RWPE2 (cell line): ENCODE data around the gene LGALS14.

ENCODE experiments used
- ATAC-seq: fragments of 200-7000 bp; cut with Tn5 transposase; 3 replicates; pipeline ENCODE4 v1.9.1; 2021; ENCODE audit warnings: low read depth
- DNase-seq: peaks from one replicate; pipeline ENCODE4 v3.0.0-alpha.2; 2020; ENCODE audit warnings: low spot score
- H3K27ac ChIP-seq: fragments of 450-650 bp; 2 replicates; pipeline ENCODE4 v1.5.1; 2017; ENCODE audit warnings: mild to moderate bottlenecking; ENCODE audit not compliant: poor library complexity, severe bottlenecking
- H3K27me3 ChIP-seq: fragments of 250-450 bp; sonication (Bioruptor Pico); 2 replicates; pipeline ENCODE4 v1.5.1; 2021; ENCODE audit warnings: mild to moderate bottlenecking, moderate library complexity; ENCODE audit not compliant: insufficient read depth, poor library complexity, severe bottlenecking
- H3K36me3 ChIP-seq: fragments of 250-450 bp; sonication (Bioruptor Pico); 2 replicates; pipeline ENCODE4 v1.5.1; 2020; ENCODE audit warnings: low read depth, mild to moderate bottlenecking, moderate library complexity
- H3K4me1 ChIP-seq: fragments of 250-450 bp; sonication (Bioruptor Pico); 2 replicates; pipeline ENCODE4 v1.5.1; 2021; ENCODE audit warnings: mild to moderate bottlenecking, moderate library complexity; ENCODE audit not compliant: insufficient read depth, poor library complexity, severe bottlenecking
- H3K4me3 ChIP-seq: fragments of 250-450 bp; sonication (Bioruptor Pico); 2 replicates; pipeline ENCODE4 v1.5.1; 2021; ENCODE audit warnings: mild to moderate bottlenecking, moderate library complexity; ENCODE audit not compliant: severe bottlenecking
- H3K9me3 ChIP-seq: fragments of 250-450 bp; sonication (Bioruptor Pico); 2 replicates; pipeline ENCODE4 v1.5.1; 2021; ENCODE audit warnings: mild to moderate bottlenecking, moderate library complexity; ENCODE audit not compliant: severe bottlenecking
- TF ChIP-seq, protein P1 (sequence below): fragments of 450-650 bp; IDR thresholded peaks from one replicate; pipeline ENCODE4 v1.5.1; 2017; ENCODE audit warnings: mild to moderate bottlenecking, moderate library complexity; ENCODE audit not compliant: poor library complexity, severe bottlenecking

Gene LGALS14

DNA sequence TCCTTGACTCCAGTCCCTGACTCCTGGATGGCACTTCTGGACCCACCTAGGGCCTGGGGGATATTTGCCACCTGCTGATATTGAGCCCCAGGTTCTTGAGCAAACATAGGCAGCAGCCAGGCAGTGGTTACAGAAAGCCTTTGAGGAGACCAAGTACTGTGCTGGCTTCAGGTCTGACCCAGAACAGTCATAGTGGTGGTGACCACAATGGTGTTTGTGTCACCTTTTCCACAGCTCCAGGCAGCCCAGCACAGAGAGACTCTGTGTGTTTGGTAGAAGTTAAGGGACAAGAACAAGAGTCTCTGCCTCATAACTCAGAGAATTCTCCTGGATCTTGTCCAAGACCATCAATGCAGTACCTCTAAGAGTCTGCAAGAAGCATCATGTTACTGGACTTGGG, 48.1 kb downstream of the LGALS14 start:
- DNase-seq (no peak), ATAC-seq (no peak)
- Histone ChIP-seq H3K27ac (no peak overlapping the region), H3K4me1 (no peaks in the 10 kb centered on the region), H3K36me3 (no peaks in the 10 kb centered on the region), H3K4me3 (no peak overlapping the region), H3K27me3 (peaks cover 44% of the 10 kb centered on the region), H3K9me3 (no peaks in the 10 kb centered on the region)
- TF ChIP-seq, protein P1, sequence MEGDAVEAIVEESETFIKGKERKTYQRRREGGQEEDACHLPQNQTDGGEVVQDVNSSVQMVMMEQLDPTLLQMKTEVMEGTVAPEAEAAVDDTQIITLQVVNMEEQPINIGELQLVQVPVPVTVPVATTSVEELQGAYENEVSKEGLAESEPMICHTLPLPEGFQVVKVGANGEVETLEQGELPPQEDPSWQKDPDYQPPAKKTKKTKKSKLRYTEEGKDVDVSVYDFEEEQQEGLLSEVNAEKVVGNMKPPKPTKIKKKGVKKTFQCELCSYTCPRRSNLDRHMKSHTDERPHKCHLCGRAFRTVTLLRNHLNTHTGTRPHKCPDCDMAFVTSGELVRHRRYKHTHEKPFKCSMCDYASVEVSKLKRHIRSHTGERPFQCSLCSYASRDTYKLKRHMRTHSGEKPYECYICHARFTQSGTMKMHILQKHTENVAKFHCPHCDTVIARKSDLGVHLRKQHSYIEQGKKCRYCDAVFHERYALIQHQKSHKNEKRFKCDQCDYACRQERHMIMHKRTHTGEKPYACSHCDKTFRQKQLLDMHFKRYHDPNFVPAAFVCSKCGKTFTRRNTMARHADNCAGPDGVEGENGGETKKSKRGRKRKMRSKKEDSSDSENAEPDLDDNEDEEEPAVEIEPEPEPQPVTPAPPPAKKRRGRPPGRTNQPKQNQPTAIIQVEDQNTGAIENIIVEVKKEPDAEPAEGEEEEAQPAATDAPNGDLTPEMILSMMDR: no peak

DNA sequence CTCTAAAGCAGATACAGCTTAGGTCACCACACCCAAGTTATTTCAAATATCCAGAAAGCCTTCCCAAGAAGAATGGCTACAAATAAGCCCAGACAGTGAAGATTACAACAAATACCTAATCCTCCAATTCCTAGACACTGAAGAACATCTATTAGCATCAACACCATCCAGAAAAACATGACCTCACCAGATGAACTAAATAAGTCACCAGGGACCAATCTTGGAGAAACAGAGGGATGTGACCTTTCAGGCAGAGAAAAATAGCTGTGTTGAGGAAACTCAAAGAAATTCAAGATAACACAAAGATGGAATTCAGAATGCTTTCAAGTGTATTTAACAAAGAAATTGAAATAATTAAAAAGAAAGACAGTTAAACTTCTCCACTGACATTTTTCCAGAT, 48.5 kb downstream of the LGALS14 start:
- H3K27ac ChIP-seq: no peak overlapping the region
- ATAC-seq (no peak), DNase-seq (no peak)
- H3K27me3 ChIP-seq: peaks cover 44% of the 10 kb centered on the region
- H3K4me3 ChIP-seq: no peak overlapping the region
- no peaks in the 10 kb centered on the region for H3K36me3 ChIP-seq
- TF ChIP-seq, protein P1: no peak
- H3K9me3 ChIP-seq: no peaks in the 10 kb centered on the region
- no peaks in the 10 kb centered on the region for H3K4me1 ChIP-seq

DNA sequence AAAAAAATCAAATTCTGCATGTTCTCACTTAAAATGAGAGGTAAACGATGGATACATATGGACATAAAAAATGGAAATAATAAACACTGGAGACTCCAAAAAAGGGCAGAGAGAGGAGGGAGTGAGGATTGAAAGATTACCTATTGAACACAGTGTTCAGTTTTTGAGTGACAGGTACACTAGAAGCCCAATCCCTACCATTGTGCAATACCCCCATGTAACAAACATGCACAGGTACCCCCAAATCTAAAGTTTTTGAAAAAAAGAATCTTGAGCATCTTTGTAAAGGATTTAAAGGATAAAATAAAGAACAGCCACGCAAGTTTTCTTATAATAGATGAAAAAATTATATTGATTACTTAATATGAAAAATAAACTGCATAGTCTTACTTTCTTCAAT, 50.3 kb downstream of the LGALS14 start:
- Histone ChIP-seq H3K9me3 (no peaks in the 10 kb centered on the region), H3K4me3 (no peak overlapping the region), H3K4me1 (no peaks in the 10 kb centered on the region), H3K27me3 (peaks cover 40% of the 10 kb centered on the region), H3K36me3 (no peaks in the 10 kb centered on the region), H3K27ac (no peak overlapping the region)
- TF ChIP-seq, protein P1: no peak
- DNase-seq (no peak), ATAC-seq (no peak)

DNA sequence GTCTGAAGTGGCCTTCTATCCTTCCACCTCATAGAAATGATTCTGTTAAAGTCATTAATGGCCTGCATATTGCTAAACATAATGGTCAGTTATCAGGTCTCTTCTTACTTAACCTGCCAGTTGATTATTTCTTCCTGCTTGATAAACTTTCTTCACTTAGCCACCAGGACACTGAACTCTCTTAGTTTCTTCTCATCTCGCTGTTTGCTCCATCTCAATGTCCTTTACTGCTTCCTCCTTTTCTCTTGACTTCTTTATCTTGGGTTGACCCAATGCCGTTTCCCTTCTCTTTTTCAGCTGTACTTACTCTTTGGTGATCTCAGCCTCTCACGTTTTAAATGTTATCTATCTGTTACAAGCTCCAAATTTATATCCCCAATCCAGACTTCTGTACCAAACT, 50.7 kb downstream of the LGALS14 start:
- Histone ChIP-seq H3K4me3 (no peak overlapping the region), H3K36me3 (no peaks in the 10 kb centered on the region), H3K27me3 (peaks cover 37% of the 10 kb centered on the region), H3K4me1 (no peaks in the 10 kb centered on the region), H3K9me3 (no peaks in the 10 kb centered on the region), H3K27ac (no peak overlapping the region)
- TF ChIP-seq, protein P1: no peak
- ATAC-seq: no peak
- DNase-seq: no peak
